ENCODE data around the gene REM1. TPM values are rescaled to one million over a fixed set of nuclear protein-coding genes. Genes with fewer than 3 reads are reported as not detected.

REM1 gene
- total and polyA plus RNA-seq, 2 of the 4 experiments (the other 2 are of a cell fraction), result not detected

GRCh38 chr20:31522731-31523130, 47.6 kb downstream of the REM1 start:
- TF ChIP-seq CHD1 (IDR thresholded peaks at IDR 0.05; ENCODE audit: low read depth, low read length) (no peak), SMC3 (IDR thresholded peaks at IDR 0.05; ENCODE audit: low read depth, low read length) (no peak), MAFK (IDR thresholded peaks at IDR 0.05; ENCODE audit: low read depth, low read length) (no peak), MXI1 (IDR thresholded peaks at IDR 0.05; ENCODE audit: borderline replicate concordance, low read depth, low read length) (no peak)
- Histone ChIP-seq H3K9ac (ENCODE audit: low read depth, low read length) (no peak overlapping the region), H2BK20ac (ENCODE audit: low read depth, low read length) (no peak overlapping the region), H4K8ac (ENCODE audit: low read depth in 2 of 2, low read length in 2 of 2) (no peak overlapping the region), H3K9me3 (ENCODE audit: control insufficient read depth, insufficient read depth, low read length) (no peaks in the 10 kb centered on the region), H3K18ac (ENCODE audit: low read depth, low read length) (no peak overlapping the region), H4K91ac (ENCODE audit: insufficient read depth, low read depth, low read length) (no peak overlapping the region), H2BK15ac (ENCODE audit: low read depth, low read length) (no peak overlapping the region), H2AFZ (replicated peaks; ENCODE audit: low read length, poor library complexity) (no peak overlapping the region), H3K23ac (ENCODE audit: low read depth, low read length) (no peak overlapping the region), H2BK120ac (ENCODE audit: low read depth, low read length) (no peak overlapping the region), H2AK9ac (replicated peaks; ENCODE audit: low read depth, low read length, poor library complexity) (no peak overlapping the region), H3K4ac (ENCODE audit: low read depth, low read length) (no peak overlapping the region), H3K14ac (replicated peaks; ENCODE audit: low read depth, low read length) (no peak overlapping the region), H2AK5ac (ENCODE audit: low read depth, low read length) (no peak overlapping the region), H3K4me3 (ENCODE audit: insufficient read depth, low read depth, low read length) (no peak overlapping the region), H3K36me3 (ENCODE audit: control insufficient read depth, insufficient read depth, low read length) (peaks cover 27% of the 10 kb centered on the region), H4K20me1 (ENCODE audit: insufficient read depth, low read length) (peaks cover 72% of the 10 kb centered on the region), H2BK5ac (ENCODE audit: low read depth, low read length, poor library complexity, severe bottlenecking) (no peak overlapping the region), H3K4me1 (ENCODE audit: control insufficient read depth, insufficient read depth, low read length) (peaks cover 3% of the 10 kb centered on the region; the same call in 1 of the 2 replicates), H3K27ac (ENCODE audit: insufficient read depth, low read length) (no peak overlapping the region), H4K5ac (ENCODE audit: low read depth, low read length) (no peak overlapping the region), H3K56ac (ENCODE audit: extremely low read depth, insufficient read depth, low read length) (no peak overlapping the region), H3K9me1 (ENCODE audit: insufficient read depth, low read length) (peaks cover 16% of the 10 kb centered on the region), H3K27me3 (ENCODE audit: control insufficient read depth, insufficient read depth, low read length) (no peaks in the 10 kb centered on the region), H3K79me1 (ENCODE audit: low read depth in 1 of 2, low read length in 2 of 2) (peaks cover 28 to 81% of the 10 kb centered on the region in 2 experiments), H3K4me2 (ENCODE audit: low read depth, low read length) (no peak overlapping the region)
- BruUV-seq (replicated peaks), result no TSS peak
- intact Hi-C loops (cut with micrococcal nuclease) (no loop called here), in situ Hi-C loops (cut with MboI; ENCODE audit: low sequenced_read_pairs) (no loop called here), dilution Hi-C loops (cut with HindIII; ENCODE audit: low sequenced_read_pairs, unreplicated experiment) (no loop called here)
- DNase-seq (no peak), ATAC-seq (ENCODE audit: low read depth) (no peak)
- ChIA-PET POLR2A (ENCODE audit: unreplicated experiment) (no interaction called here), CTCF (interaction anchor here (0.5 kb wide), 1 partner anchor 12 kb away, joined by 3 read pairs; no protein-coding TSS in a partner anchor)
- no CpG with 5 or more reads among the region's 6 CpGs for WGBS, 2 experiments (ENCODE audit: extremely low coverage in 2 of 2, insufficient read length in 1 of 2)

Measured in IMR-90 (cell line).